Epithelial cell of esophagus (primary cell): Measurements from ENCODE around the gene DCST1.

Experiments
- DNase-seq: peaks from one replicate; pipeline ENCODE4 v3.0.0; 2010; ENCODE audit warnings: low read depth
- H3K4me3 ChIP-seq: 2 replicates; pipeline ENCODE4 v1.5.1; 2011; ENCODE audit warnings: mild to moderate bottlenecking, low read length, control low read depth
- TF ChIP-seq, protein P1 (sequence below): IDR thresholded peaks from 2 replicates; pipeline ENCODE4 v1.5.1; 2011; ENCODE audit warnings: low read depth, mild to moderate bottlenecking, low read length, control low read depth, inconsistent platforms; ENCODE audit not compliant: insufficient read depth; ENCODE audit errors: missing control alignments

DCST1 gene

DNA sequence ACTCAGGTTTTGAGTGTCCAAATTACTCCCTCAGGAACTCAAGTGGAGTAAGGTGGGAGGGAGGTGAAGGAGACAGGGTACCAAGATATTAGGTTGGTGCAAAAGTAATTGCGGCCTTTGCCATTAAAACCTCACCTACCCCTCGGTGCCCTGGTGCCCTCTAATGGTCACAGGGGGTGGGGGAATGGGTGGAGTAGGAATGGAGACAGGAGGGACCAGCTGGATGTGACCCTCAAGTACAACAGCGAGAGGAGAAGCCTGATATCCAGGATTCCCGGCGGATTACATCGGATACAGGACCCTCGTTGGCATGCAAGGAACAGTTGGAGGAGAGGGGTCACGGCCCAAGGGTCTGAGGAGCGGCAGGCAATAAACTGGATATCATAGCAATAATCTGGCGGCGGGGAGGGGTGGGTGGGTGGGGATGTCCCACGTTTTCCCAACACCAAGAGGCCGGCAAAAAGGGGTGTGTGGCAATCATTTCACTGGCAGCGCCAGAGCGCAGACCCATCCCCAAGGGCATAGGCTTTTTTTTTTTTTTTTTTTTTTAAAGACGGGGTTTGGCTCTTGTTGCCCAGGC, 35.3 kb upstream of the DCST1 start:
- no peak for DNase-seq
- H3K4me3 ChIP-seq = no peak overlapping the region
- TF ChIP-seq, protein P1, sequence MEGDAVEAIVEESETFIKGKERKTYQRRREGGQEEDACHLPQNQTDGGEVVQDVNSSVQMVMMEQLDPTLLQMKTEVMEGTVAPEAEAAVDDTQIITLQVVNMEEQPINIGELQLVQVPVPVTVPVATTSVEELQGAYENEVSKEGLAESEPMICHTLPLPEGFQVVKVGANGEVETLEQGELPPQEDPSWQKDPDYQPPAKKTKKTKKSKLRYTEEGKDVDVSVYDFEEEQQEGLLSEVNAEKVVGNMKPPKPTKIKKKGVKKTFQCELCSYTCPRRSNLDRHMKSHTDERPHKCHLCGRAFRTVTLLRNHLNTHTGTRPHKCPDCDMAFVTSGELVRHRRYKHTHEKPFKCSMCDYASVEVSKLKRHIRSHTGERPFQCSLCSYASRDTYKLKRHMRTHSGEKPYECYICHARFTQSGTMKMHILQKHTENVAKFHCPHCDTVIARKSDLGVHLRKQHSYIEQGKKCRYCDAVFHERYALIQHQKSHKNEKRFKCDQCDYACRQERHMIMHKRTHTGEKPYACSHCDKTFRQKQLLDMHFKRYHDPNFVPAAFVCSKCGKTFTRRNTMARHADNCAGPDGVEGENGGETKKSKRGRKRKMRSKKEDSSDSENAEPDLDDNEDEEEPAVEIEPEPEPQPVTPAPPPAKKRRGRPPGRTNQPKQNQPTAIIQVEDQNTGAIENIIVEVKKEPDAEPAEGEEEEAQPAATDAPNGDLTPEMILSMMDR = no peak

DNA sequence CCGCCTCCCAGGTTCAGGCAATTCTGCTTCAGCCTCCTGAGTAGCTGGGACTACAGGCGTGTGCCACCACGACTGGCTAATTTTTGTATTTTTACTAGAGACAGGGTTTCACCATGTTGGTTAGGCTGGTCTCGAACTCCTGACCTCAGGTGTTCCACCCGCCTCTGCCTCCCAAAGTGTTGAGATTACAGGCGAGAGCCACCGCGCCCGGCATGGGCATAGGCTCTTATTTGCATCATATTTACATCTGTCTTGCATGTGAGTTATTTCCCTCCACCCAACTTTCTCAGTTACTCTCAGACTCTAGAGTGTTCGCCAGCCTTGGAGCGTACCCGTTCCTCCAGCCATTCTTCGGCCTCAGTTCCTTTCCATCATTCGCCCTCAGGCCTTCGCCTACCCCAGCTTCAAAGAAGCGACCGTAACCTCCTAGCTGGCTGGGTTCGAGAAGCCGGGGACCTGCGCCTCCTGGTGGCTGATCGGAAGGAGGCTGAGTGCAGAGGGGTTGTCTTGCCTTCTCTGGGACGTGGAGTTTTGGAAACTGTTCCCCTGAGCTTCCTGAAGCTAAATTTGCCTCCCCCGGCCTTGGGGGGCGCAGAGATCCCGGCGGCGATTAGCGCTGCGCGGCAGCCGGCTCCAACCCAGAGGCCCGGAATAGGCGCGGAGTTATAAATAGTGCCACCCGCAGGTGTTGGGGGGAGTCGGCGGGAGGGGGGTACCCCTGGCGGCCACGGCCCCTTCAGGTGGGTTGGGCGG, 34.6 kb upstream of the DCST1 start:
- peak overlapping the region; percentile 27 for H3K4me3 ChIP-seq
- TF ChIP-seq, protein P1 = peak; percentile 83
- peak; percentile 60 for DNase-seq

DNA sequence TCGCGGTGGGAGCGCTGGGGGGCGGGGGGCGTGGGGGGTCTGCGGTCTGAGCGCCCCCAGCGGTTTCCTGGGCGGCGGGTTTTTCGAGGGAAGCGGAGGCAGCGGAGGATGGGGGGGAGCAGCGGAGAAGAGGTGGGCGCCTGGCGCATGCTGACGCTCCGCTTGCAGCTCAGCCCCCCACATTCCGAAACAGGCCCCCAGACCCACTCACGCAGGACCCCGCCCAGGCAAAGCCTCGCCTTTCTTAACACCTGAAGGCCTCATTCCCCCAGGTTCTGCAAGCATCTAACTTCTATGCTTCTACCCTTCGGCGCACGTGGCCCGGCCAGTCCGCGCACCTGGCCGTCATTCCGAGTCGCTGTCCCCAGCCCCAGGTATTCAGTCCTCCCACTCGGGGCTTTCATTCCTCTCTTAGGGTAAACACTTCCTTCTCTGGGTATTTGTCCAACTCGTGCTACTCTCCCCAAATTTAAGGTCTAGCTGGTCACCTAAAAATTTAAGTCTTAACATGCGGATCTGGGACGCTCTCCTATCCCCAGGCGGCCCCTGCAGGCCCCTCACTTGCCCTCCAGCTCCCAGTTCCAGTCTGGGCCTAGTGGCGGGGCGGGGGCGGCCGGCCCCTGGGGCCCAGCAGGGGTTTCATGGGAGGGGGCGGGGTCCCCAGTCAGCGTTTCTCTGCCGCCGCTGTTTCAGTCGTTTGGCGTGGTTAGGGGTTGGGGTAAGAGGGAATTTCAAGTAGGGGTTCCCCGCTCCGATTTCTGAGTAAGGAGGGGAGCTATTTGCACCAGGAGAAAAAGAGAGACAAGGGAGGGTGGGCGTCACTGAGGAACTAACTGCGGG, 33.8 kb upstream of the DCST1 start:
- TF ChIP-seq, protein P1 = no peak
- peak; percentile 53 for DNase-seq
- H3K4me3 ChIP-seq = peak overlapping the region; percentile 89

DNA sequence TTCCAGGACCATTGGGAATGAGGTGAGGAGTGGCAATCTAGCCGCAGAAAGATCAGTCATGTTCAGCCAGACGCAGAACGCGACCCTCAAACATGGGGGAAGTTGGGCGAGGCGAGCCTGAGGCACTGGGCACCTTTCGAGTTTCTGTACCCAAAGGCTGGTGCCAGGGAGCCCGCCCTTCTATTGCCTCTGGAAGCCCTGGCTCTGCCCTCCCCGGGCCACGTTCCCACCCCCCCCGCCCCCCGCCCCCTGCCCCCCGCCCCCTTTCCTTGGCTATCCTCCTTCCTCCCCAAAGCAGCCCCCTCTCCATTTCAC, 33.3 kb upstream of the DCST1 start:
- no peak for DNase-seq
- H3K4me3 ChIP-seq = peak overlapping the region; percentile 89
- TF ChIP-seq, protein P1 = no peak

DNA sequence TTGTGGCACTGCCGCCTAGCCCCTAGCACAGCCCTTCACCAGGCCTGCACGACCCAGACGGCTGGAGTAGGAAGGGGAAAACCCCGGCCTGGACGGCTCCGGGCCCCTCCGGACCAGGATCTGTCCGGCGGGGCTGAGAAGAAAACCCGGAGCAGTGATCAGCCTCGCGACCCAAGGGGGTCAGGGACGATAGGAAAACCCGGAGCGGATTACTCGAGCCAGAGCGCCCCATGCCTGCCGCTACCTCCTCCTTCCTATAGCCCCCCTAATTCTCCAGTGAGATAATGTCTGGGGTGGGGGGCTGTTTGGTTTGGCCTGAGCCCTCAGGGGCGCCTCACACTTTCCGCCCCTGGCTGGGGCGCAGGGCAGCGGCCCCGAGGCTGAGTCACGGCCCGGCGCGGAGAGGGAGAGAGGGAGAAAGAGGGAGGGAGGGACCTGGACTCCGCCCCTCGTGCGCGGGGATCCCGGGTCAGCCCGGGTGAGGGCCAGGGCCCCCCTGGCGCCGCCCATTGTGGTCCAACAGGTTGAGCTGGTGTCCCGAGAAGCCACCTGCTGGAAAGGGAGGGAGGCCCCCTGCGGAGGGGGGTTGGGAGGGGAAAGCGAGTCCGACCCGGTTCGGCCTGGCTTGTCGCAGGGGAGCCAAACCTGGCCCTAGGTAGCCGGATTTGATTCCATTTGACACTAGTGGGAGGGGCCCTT, 32.7 kb upstream of the DCST1 start:
- TF ChIP-seq, protein P1 = no peak
- peak; percentile 94 for DNase-seq
- H3K4me3 ChIP-seq = peak overlapping the region; percentile 89

DNA sequence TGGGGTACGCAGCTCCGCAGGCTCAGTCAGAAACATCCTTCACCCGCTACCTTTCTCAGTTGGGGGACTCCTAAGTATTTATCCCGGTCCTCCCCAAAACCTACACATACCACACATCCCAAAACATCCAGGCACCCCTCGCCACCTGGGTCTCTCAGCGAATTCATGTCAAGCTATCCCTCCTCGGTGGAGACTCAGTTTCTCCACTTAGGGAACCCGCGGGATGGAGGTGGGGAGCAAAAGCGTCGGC, 32.3 kb upstream of the DCST1 start:
- no peak for DNase-seq
- H3K4me3 ChIP-seq = peak overlapping the region; percentile 89
- TF ChIP-seq, protein P1 = no peak
